Measurements from ENCODE around the gene SVOP. TPM values are rescaled to one million over a fixed set of nuclear protein-coding genes. Genes with fewer than 3 reads are reported as not detected.
"Not testable (repeated sequence)": the region's sequence is repeated elsewhere in the genome, so short reads cannot be mapped to it uniquely, and the experiment has no call there.

The SVOP gene
- total and polyA plus RNA-seq, 3 donors from 2014 or later: 0.31 to 0.37 (median 0.31) TPM

- WGBS, 2 donors: 87 to 90% methylated on average over 3 of the region's 3 CpGs
- Histone ChIP-seq H3K4me3 (no peak overlapping the region), H3K9me3 (no peaks in the 10 kb centered on the region), H3K27ac (no peak overlapping the region), H3K36me3 (ENCODE audit: low read depth, missing control alignments) (no peaks in the 10 kb centered on the region), H3K4me1 (peaks cover 8% of the 10 kb centered on the region), H3K27me3 (no peaks in the 10 kb centered on the region)
- DNase-seq: no peak
- TF ChIP-seq CTCF (IDR thresholded peaks at IDR 0.05) (no peak), POLR2A (IDR thresholded peaks at IDR 0.05) (no peak)
- intact Hi-C loops (cut with DNase I; ENCODE audit: low total_unique reads): no loop called here
Measured at GRCh38 chr12:108862588-108862959, 158.3 kb downstream of the SVOP start.

- intact Hi-C loops (cut with DNase I; ENCODE audit: low total_unique reads): no loop called here
- WGBS, 2 donors: 84 to 86% methylated on average over 6 of the region's 6 CpGs
- Histone ChIP-seq H3K4me1 (peaks cover 8% of the 10 kb centered on the region), H3K27me3 (no peaks in the 10 kb centered on the region), H3K27ac (no peak overlapping the region), H3K4me3 (no peak overlapping the region), H3K9me3 (no peaks in the 10 kb centered on the region), H3K36me3 (ENCODE audit: low read depth, missing control alignments) (no peaks in the 10 kb centered on the region)
- no peak for DNase-seq
- TF ChIP-seq CTCF (IDR thresholded peaks at IDR 0.05): no peak
- no peak for TF ChIP-seq POLR2A (IDR thresholded peaks at IDR 0.05)
Measured at GRCh38 chr12:108861878-108862587, 158.8 kb downstream of the SVOP start.

- 72 to 76% methylated on average over 6 of the region's 6 CpGs for WGBS, 2 donors
- TF ChIP-seq CTCF (IDR thresholded peaks at IDR 0.05) (no peak), POLR2A (IDR thresholded peaks at IDR 0.05) (no peak)
- Histone ChIP-seq H3K4me3 (no peak overlapping the region), H3K4me1 (peaks cover 17% of the 10 kb centered on the region), H3K9me3 (no peaks in the 10 kb centered on the region), H3K27me3 (no peaks in the 10 kb centered on the region), H3K36me3 (ENCODE audit: low read depth, missing control alignments) (no peaks in the 10 kb centered on the region), H3K27ac (no peak overlapping the region)
- intact Hi-C loops (cut with DNase I; ENCODE audit: low total_unique reads): no loop called here
- DNase-seq: no peak
Measured at GRCh38 chr12:108860443-108860842, 160.4 kb downstream of the SVOP start.

GRCh38 chr12:108859923-108860291 is 161.0 kb downstream of the SVOP start:
- no peak overlapping the region for H3K27ac ChIP-seq
- no peak for DNase-seq
- intact Hi-C loops (cut with DNase I; ENCODE audit: low total_unique reads): loop anchor here (10.0 kb wide), 1 partner anchor 195 kb away; no protein-coding TSS in a partner anchor
- H3K36me3 ChIP-seq (ENCODE audit: low read depth, missing control alignments): no peaks in the 10 kb centered on the region
- peaks cover 21% of the 10 kb centered on the region for H3K4me1 ChIP-seq
- WGBS, 2 donors: 78 to 93% methylated on average over 1 of the region's 1 CpG
- no peaks in the 10 kb centered on the region for H3K9me3 ChIP-seq
- TF ChIP-seq CTCF (IDR thresholded peaks at IDR 0.05) (no peak), POLR2A (IDR thresholded peaks at IDR 0.05) (no peak)
- no peak overlapping the region for H3K4me3 ChIP-seq
- no peaks in the 10 kb centered on the region for H3K27me3 ChIP-seq

- H3K4me3 ChIP-seq; H3K27me3 ChIP-seq; H3K36me3 ChIP-seq (ENCODE audit: low read depth, missing control alignments); H3K9me3 ChIP-seq; DNase-seq; H3K27ac ChIP-seq: not testable (repeated sequence)
- intact Hi-C loops (cut with DNase I; ENCODE audit: low total_unique reads): loop anchor here (10.0 kb wide), 1 partner anchor 195 kb away; no protein-coding TSS in a partner anchor
- 52 to 54% methylated on average over 6 of the region's 6 CpGs for WGBS, 2 donors
- peaks cover 27% of the 10 kb centered on the region for H3K4me1 ChIP-seq
Measured at GRCh38 chr12:108859141-108859922, 161.5 kb downstream of the SVOP start.

Data from testis (tissue), 3 donors.